SK-N-SH treated with all-trans-retinoic acid at 6 μM for 48 hours (cell line): ENCODE data around the gene RASD1.

ENCODE experiments used
- ARNTL ChIP-seq: fragments of 450-650 bp; formaldehyde crosslinking; IDR thresholded peaks from 2 replicates; pipeline ENCODE4 v1.5.0; 2020; ENCODE audit warnings: low read depth, mild to moderate bottlenecking, moderate library complexity, borderline replicate concordance
- ESRRG ChIP-seq: fragments of 250-450 bp; sonication (Bioruptor Pico); IDR thresholded peaks from 2 replicates; pipeline ENCODE4 v1.6.1; 2021; ENCODE audit warnings: mild to moderate bottlenecking
- GLIS3 ChIP-seq: fragments of 250-450 bp; sonication (Bioruptor Pico); IDR thresholded peaks from 2 replicates; pipeline ENCODE4 v1.5.0; 2020; ENCODE audit warnings: mild to moderate bottlenecking, moderate library complexity
- ISL1 ChIP-seq: fragments of 250-450 bp; sonication (Bioruptor Pico); IDR thresholded peaks from 2 replicates; pipeline ENCODE4 v2.1.2; 2022; ENCODE audit warnings: mild to moderate bottlenecking, moderate library complexity
- OSR1 ChIP-seq: fragments of 250-450 bp; sonication (Bioruptor Pico); IDR thresholded peaks from 2 replicates; pipeline ENCODE4 v1.8.0; 2022; ENCODE audit warnings: moderate library complexity, mild to moderate bottlenecking, inconsistent platforms
- RARB ChIP-seq: fragments of 250-450 bp; sonication (Bioruptor Pico); IDR thresholded peaks from 2 replicates; pipeline ENCODE4 v1.8.0; 2021; ENCODE audit warnings: mild to moderate bottlenecking, moderate library complexity
- ZFP3 ChIP-seq: fragments of 250-450 bp; sonication (Bioruptor Pico); IDR thresholded peaks from 2 replicates; pipeline ENCODE4 v1.5.0; 2020; ENCODE audit warnings: mild to moderate bottlenecking, moderate library complexity
- ZFP30 ChIP-seq: fragments of 450-650 bp; formaldehyde crosslinking; IDR thresholded peaks from 2 replicates; pipeline ENCODE4 v1.5.0; 2022; ENCODE audit warnings: mild to moderate bottlenecking, moderate library complexity
- TF ChIP-seq, protein P1 (sequence below): fragments of 250-450 bp; sonication (Bioruptor Pico); IDR thresholded peaks from 2 replicates; pipeline ENCODE4 v1.5.1; 2020; ENCODE audit warnings: low read depth, mild to moderate bottlenecking, moderate library complexity
- TF ChIP-seq, protein P2 (sequence below): fragments of 250-450 bp; sonication (Bioruptor Pico); IDR thresholded peaks from 2 replicates; pipeline ENCODE4 v1.8.0; 2020; ENCODE audit warnings: mild to moderate bottlenecking, moderate library complexity, borderline replicate concordance
- TF ChIP-seq, protein P3 (sequence below): fragments of 250-450 bp; sonication (Bioruptor Pico); IDR thresholded peaks from 2 replicates; pipeline ENCODE4 v1.8.0; 2021; ENCODE audit warnings: low read depth, mild to moderate bottlenecking, moderate library complexity, borderline replicate concordance
- TF ChIP-seq, protein P4 (sequence below): fragments of 250-450 bp; sonication (Bioruptor Pico); IDR thresholded peaks from 2 replicates; pipeline ENCODE4 v1.5.1; 2021; ENCODE audit warnings: mild to moderate bottlenecking, moderate library complexity

DNA sequence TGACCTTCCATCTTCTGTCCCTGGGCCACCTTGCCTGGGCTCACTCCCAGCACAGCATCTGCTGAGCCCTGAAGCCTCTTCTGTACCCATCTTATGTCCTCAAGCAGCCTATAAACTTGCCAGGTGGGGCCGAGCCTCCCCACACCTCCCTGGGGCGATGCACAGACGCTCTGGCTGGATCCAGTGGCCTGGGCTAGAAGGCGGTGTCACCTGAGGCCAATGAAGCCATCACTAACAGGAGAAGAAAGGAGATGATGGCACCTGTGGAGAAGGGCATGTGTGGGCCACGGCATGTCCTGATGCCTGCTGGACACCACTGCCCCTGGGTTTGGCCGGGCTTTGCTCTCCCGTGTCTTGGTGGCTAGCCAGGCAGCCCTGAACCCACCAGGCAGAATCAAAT, 49.8 kb upstream of the RASD1 start:
- TF ChIP-seq, protein P1, sequence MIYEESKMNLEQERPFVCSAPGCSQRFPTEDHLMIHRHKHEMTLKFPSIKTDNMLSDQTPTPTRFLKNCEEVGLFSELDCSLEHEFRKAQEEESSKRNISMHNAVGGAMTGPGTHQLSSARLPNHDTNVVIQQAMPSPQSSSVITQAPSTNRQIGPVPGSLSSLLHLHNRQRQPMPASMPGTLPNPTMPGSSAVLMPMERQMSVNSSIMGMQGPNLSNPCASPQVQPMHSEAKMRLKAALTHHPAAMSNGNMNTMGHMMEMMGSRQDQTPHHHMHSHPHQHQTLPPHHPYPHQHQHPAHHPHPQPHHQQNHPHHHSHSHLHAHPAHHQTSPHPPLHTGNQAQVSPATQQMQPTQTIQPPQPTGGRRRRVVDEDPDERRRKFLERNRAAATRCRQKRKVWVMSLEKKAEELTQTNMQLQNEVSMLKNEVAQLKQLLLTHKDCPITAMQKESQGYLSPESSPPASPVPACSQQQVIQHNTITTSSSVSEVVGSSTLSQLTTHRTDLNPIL (CRISPR knock-in tag) = no peak
- TF ChIP-seq OSR1 (CRISPR knock-in tag) (no peak), ARNTL (CRISPR knock-in tag) (no peak), RARB (CRISPR knock-in tag) (no peak), ISL1 (no peak), ZFP30 (no peak), GLIS3 (CRISPR knock-in tag) (no peak), ZFP3 (CRISPR knock-in tag) (no peak), ESRRG (CRISPR knock-in tag) (no peak)
- TF ChIP-seq, protein P2, sequence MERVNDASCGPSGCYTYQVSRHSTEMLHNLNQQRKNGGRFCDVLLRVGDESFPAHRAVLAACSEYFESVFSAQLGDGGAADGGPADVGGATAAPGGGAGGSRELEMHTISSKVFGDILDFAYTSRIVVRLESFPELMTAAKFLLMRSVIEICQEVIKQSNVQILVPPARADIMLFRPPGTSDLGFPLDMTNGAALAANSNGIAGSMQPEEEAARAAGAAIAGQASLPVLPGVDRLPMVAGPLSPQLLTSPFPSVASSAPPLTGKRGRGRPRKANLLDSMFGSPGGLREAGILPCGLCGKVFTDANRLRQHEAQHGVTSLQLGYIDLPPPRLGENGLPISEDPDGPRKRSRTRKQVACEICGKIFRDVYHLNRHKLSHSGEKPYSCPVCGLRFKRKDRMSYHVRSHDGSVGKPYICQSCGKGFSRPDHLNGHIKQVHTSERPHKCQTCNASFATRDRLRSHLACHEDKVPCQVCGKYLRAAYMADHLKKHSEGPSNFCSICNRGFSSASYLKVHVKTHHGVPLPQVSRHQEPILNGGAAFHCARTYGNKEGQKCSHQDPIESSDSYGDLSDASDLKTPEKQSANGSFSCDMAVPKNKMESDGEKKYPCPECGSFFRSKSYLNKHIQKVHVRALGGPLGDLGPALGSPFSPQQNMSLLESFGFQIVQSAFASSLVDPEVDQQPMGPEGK (CRISPR knock-in tag) = no peak
- TF ChIP-seq, protein P3, sequence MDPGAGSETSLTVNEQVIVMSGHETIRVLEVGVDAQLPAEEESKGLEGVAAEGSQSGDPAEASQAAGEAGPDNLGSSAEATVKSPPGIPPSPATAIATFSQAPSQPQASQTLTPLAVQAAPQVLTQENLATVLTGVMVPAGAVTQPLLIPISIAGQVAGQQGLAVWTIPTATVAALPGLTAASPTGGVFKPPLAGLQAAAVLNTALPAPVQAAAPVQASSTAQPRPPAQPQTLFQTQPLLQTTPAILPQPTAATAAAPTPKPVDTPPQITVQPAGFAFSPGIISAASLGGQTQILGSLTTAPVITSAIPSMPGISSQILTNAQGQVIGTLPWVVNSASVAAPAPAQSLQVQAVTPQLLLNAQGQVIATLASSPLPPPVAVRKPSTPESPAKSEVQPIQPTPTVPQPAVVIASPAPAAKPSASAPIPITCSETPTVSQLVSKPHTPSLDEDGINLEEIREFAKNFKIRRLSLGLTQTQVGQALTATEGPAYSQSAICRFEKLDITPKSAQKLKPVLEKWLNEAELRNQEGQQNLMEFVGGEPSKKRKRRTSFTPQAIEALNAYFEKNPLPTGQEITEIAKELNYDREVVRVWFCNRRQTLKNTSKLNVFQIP (CRISPR knock-in tag) = no peak
- TF ChIP-seq, protein P4, sequence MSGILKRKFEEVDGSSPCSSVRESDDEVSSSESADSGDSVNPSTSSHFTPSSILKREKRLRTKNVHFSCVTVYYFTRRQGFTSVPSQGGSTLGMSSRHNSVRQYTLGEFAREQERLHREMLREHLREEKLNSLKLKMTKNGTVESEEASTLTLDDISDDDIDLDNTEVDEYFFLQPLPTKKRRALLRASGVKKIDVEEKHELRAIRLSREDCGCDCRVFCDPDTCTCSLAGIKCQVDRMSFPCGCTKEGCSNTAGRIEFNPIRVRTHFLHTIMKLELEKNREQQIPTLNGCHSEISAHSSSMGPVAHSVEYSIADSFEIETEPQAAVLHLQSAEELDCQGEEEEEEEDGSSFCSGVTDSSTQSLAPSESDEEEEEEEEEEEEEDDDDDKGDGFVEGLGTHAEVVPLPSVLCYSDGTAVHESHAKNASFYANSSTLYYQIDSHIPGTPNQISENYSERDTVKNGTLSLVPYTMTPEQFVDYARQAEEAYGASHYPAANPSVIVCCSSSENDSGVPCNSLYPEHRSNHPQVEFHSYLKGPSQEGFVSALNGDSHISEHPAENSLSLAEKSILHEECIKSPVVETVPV (CRISPR knock-in tag) = no peak
